Measurements from ENCODE around the gene TBC1D10A.
A peak's percentile ranks its signal among the peaks of the same experiment; 100 is the strongest.

TBC1D10A gene

GRCh38 chr22:30280505-30280904, 46.2 kb downstream of the TBC1D10A start:
- Histone ChIP-seq H3K4me3 (ENCODE audit: low read depth, low read length) (no peak overlapping the region), H3K36me3 (ENCODE audit: control insufficient read depth in 2 of 2, insufficient read depth in 1 of 2, low read length in 2 of 2) (peaks cover 0 to 8% of the 10 kb centered on the region in 2 experiments; a peak in 1 of 3 replicates), H3K9me3 (ENCODE audit: control insufficient read depth, insufficient read depth, low read depth, low read length) (no peaks in the 10 kb centered on the region), H3K4me1 (ENCODE audit: control insufficient read depth, insufficient read depth, low read length) (no peaks in the 10 kb centered on the region), H3K27ac (ENCODE audit: extremely low read depth, low read depth, low read length) (no peak overlapping the region)
- CTCF ChIA-PET = interaction anchor here (0.7 to 1.7 kb wide), 14 partner anchors 11 to 425 kb away, joined by 3 to 11 read pairs (median 4); no protein-coding TSS in a partner anchor
- POLR2A ChIA-PET = interaction anchor here (1.4 kb wide), 1 partner anchor 143 kb away, joined by 4 read pairs; no protein-coding TSS in a partner anchor
- TF ChIP-seq ZSCAN30 (tag by site-specific recombination; IDR thresholded peaks at IDR 0.05) (no peak), GLI2 (tag by site-specific recombination; IDR thresholded peaks at IDR 0.05; ENCODE audit: borderline replicate concordance, low read depth) (no peak), OSR2 (tag by site-specific recombination; IDR thresholded peaks at IDR 0.05) (no peak), ZNF596 (tag by site-specific recombination; IDR thresholded peaks at IDR 0.05) (no peak), ZNF26 (tag by site-specific recombination; IDR thresholded peaks at IDR 0.05) (no peak), ZNF362 (tag by site-specific recombination; IDR thresholded peaks at IDR 0.05) (no peak), ZNF366 (tag by site-specific recombination; conservative IDR thresholded peaks at IDR 0.05) (no peak), ZNF350 (tag by site-specific recombination; IDR thresholded peaks at IDR 0.05) (no peak), ZNF239 (tag by site-specific recombination; IDR thresholded peaks at IDR 0.05) (no peak), TSHZ1 (tag by site-specific recombination; IDR thresholded peaks at IDR 0.05; ENCODE audit: borderline replicate concordance) (no peak), ZNF626 (tag by site-specific recombination; IDR thresholded peaks at IDR 0.05) (no peak), GLI4 (tag by site-specific recombination; IDR thresholded peaks at IDR 0.05) (no peak), ZNF561 (tag by site-specific recombination; IDR thresholded peaks at IDR 0.05; ENCODE audit: borderline replicate concordance) (no peak), ZNF529 (tag by site-specific recombination; IDR thresholded peaks at IDR 0.05; ENCODE audit: insufficient replicate concordance) (no peak)

GRCh38 chr22:30279932-30280331, 46.8 kb downstream of the TBC1D10A start:
- TF ChIP-seq SCRT1 (tag by site-specific recombination; IDR thresholded peaks at IDR 0.05; ENCODE audit: borderline replicate concordance) (no peak), PATZ1 (tag by site-specific recombination; IDR thresholded peaks at IDR 0.05) (no peak), ZNF707 (tag by site-specific recombination; IDR thresholded peaks at IDR 0.05) (no peak), ZNF121 (tag by site-specific recombination; IDR thresholded peaks at IDR 0.05) (peak; percentile 83), ZBTB10 (tag by site-specific recombination; IDR thresholded peaks at IDR 0.05) (no peak), ZNF404 (tag by site-specific recombination; IDR thresholded peaks at IDR 0.05) (no peak), ZNF530 (tag by site-specific recombination; IDR thresholded peaks at IDR 0.05; ENCODE audit: low read depth) (no peak), ZNF76 (tag by site-specific recombination; IDR thresholded peaks at IDR 0.05; ENCODE audit: borderline replicate concordance, low read depth) (no peak), ZBTB17 (tag by site-specific recombination; IDR thresholded peaks at IDR 0.05) (peak; percentile 70)

More at GRCh38 chr22:30279932-30280331, 46.8 kb downstream of the TBC1D10A start:
- peaks cover 0 to 2% of the 10 kb centered on the region in 2 experiments; a peak in 1 of 3 replicates for H3K36me3 ChIP-seq (ENCODE audit: control insufficient read depth in 2 of 2, insufficient read depth in 1 of 2, low read length in 2 of 2)
- H3K27ac ChIP-seq (ENCODE audit: extremely low read depth, low read depth, low read length) = no peak overlapping the region
- ChIA-PET POLR2A (interaction anchor here (1.4 kb wide), 1 partner anchor 144 kb away, joined by 4 read pairs; no protein-coding TSS in a partner anchor), CTCF (interaction anchor here (0.6 to 4.4 kb wide), 15 partner anchors 8 to 424 kb away, joined by 3 to 30 read pairs (median 4); partner anchors contain the start of gene CASTOR1)
- no peaks in the 10 kb centered on the region for H3K4me1 ChIP-seq (ENCODE audit: control insufficient read depth, insufficient read depth, low read length)
- no peaks in the 10 kb centered on the region for H3K9me3 ChIP-seq (ENCODE audit: control insufficient read depth, insufficient read depth, low read depth, low read length)
- no peak overlapping the region for H3K4me3 ChIP-seq (ENCODE audit: low read depth, low read length)
